Mesothelial cell of epicardium (in vitro differentiated cells): ENCODE data around the gene PRDM16. TPM values are rescaled to one million over a fixed set of nuclear protein-coding genes. Genes with fewer than 3 reads are reported as not detected.

Experiments used
- DNase-seq, 2 experiments: peaks; one replicate each; pipeline ENCODE4 v3.0.0; 2021; ENCODE audit warnings: low spot score in 2 of 2; ENCODE audit not compliant: unreplicated experiment in 2 of 2
- H3K27ac Mint-ChIP-seq: 2 replicates; pipeline ENCODE4 v1.8.0; 2021; ENCODE audit warnings: mixed read lengths
- H3K27me3 Mint-ChIP-seq: 2 replicates; pipeline ENCODE4 v1.8.0; 2021; ENCODE audit warnings: low read depth, mixed read lengths
- H3K36me3 Mint-ChIP-seq: 2 replicates; pipeline ENCODE4 v1.8.0; 2021; ENCODE audit warnings: mixed read lengths
- H3K4me1 Mint-ChIP-seq: 2 replicates; pipeline ENCODE4 v1.8.0; 2021; ENCODE audit warnings: mixed read lengths
- H3K4me3 Mint-ChIP-seq: 2 replicates; pipeline ENCODE4 v1.8.0; 2021; ENCODE audit warnings: mild to moderate bottlenecking, moderate library complexity, mixed read lengths
- H3K9me3 Mint-ChIP-seq: 2 replicates; pipeline ENCODE4 v1.8.0; 2021; ENCODE audit warnings: mixed read lengths
- CTCF ChIP-seq: fragments of 200-600 bp; sonication (generic); IDR thresholded peaks from one replicate; pipeline ENCODE4 v1.5.0; 2021; ENCODE audit warnings: antibody characterized with exemption; ENCODE audit not compliant: unreplicated experiment
- total RNA-seq: library from RNA; stranded (reverse); gene quantifications from 3 replicates; pipeline ENCODE4 v1.2.1, GENCODE V29; 2021

PRDM16 gene
- total RNA-seq, 1 donor from 2014 or later, result 1.4 TPM

- Mint-ChIP-seq H3K27me3 (peaks cover 2% of the 10 kb centered on the region), H3K9me3 (no peaks in the 10 kb centered on the region), H3K4me3 (no peak overlapping the region), H3K36me3 (no peaks in the 10 kb centered on the region), H3K27ac (peak overlapping the region; percentile 30), H3K4me1 (peaks cover 25% of the 10 kb centered on the region)
- no peak for DNase-seq
- TF ChIP-seq CTCF, result no peak
These were observed 53.3 kb downstream of the PRDM16 start for GRCh38 chr1:3122311-3122710.

DNA sequence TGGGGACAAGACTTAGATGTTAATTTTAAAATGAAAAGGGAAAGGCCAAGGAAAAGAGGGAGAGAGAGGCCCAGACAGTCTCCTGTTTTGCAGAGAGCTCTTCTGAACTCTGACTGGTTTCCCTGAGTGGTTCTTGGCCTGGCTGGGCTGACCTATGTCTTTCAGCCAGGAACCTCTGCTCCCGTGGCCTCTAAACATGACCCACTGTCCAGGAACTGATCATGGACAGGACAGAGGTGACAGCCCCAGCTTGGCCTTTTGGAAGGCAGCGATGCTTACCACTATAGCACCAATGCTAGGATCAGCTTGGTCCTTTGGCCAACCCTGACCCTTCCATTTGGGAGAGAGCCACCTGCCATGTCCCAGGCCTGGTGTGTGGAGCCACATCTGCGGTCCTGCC lies 55.2 kb downstream of the PRDM16 start:
- Mint-ChIP-seq H3K27ac (no peak overlapping the region), H3K36me3 (no peaks in the 10 kb centered on the region), H3K9me3 (no peaks in the 10 kb centered on the region), H3K4me3 (no peak overlapping the region), H3K27me3 (peaks cover 4% of the 10 kb centered on the region), H3K4me1 (peaks cover 31% of the 10 kb centered on the region)
- DNase-seq, result no peak
- TF ChIP-seq CTCF, result no peak

GRCh38 chr1:3125078-3125477 lies 56.1 kb downstream of the PRDM16 start:
- Mint-ChIP-seq H3K36me3 (no peaks in the 10 kb centered on the region), H3K27ac (no peak overlapping the region), H3K4me1 (peaks cover 24% of the 10 kb centered on the region), H3K27me3 (peaks cover 6% of the 10 kb centered on the region), H3K4me3 (no peak overlapping the region), H3K9me3 (no peaks in the 10 kb centered on the region)
- no peak for TF ChIP-seq CTCF
- DNase-seq, result no peak

- TF ChIP-seq CTCF, result no peak
- Mint-ChIP-seq H3K4me3 (no peak overlapping the region), H3K27me3 (peaks cover 7% of the 10 kb centered on the region), H3K36me3 (no peaks in the 10 kb centered on the region), H3K27ac (no peak overlapping the region), H3K9me3 (no peaks in the 10 kb centered on the region), H3K4me1 (peaks cover 21% of the 10 kb centered on the region)
- no peak for DNase-seq
These were observed 56.8 kb downstream of the PRDM16 start for GRCh38 chr1:3125546-3126368.

GRCh38 chr1:3126756-3127678 lies 58.0 kb downstream of the PRDM16 start:
- DNase-seq, result no peak
- H3K27me3 Mint-ChIP-seq, result peaks cover 5% of the 10 kb centered on the region
- H3K4me1 Mint-ChIP-seq, result peaks cover 15% of the 10 kb centered on the region
- H3K36me3 Mint-ChIP-seq, result no peaks in the 10 kb centered on the region
- H3K9me3 Mint-ChIP-seq, result no peaks in the 10 kb centered on the region
- H3K27ac Mint-ChIP-seq, result peak overlapping the region; percentile 50
- TF ChIP-seq CTCF, result no peak
- H3K4me3 Mint-ChIP-seq, result no peak overlapping the region
